ENCODE measurements around the gene EIF4EBP2. TPM values are rescaled to one million over a fixed set of nuclear protein-coding genes. Genes with fewer than 3 reads are reported as not detected.

Gene EIF4EBP2
- total RNA-seq, 1 donor from 2014 or later: 146 TPM

DNA sequence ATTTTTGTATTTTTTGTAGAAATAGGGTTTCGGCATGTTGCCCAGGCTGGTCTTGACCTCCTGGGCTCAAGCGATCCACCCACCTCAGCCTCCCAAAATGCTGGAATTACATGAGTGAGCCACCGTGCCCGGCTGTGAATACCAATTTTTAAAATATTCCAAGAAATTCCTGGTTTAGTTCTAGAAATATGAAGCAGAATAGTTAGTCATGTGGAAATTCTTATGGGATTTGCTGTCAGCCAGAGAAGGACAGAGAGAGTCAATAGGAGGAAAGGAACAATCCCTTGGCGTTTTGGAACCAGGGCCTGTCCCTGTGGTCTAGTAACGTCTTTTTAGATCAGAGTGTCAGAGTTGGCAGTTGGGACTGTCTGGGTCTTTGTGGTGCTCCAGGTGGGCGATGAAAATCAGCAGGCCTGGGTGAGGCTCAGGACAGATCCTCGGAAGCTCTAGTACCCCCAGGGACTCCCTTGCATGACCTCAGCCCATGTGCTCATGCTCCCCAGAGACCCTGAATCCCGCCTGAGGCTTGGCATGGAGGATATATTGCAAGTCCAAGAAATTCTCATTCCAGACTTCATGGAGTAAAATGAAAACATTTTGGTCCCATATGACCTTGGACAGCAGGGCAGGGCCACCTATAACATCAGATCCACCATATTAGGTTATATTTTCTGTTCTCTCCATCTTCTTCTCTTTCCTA, 29.8 kb downstream of the EIF4EBP2 start:
- Mint-ChIP-seq H3K27ac (ENCODE audit: unreplicated experiment) (no peak overlapping the region), H3K36me3 (ENCODE audit: low read depth, unreplicated experiment) (no peaks in the 10 kb centered on the region)
- DNase-seq (ENCODE audit: low spot score): no peak

DNA sequence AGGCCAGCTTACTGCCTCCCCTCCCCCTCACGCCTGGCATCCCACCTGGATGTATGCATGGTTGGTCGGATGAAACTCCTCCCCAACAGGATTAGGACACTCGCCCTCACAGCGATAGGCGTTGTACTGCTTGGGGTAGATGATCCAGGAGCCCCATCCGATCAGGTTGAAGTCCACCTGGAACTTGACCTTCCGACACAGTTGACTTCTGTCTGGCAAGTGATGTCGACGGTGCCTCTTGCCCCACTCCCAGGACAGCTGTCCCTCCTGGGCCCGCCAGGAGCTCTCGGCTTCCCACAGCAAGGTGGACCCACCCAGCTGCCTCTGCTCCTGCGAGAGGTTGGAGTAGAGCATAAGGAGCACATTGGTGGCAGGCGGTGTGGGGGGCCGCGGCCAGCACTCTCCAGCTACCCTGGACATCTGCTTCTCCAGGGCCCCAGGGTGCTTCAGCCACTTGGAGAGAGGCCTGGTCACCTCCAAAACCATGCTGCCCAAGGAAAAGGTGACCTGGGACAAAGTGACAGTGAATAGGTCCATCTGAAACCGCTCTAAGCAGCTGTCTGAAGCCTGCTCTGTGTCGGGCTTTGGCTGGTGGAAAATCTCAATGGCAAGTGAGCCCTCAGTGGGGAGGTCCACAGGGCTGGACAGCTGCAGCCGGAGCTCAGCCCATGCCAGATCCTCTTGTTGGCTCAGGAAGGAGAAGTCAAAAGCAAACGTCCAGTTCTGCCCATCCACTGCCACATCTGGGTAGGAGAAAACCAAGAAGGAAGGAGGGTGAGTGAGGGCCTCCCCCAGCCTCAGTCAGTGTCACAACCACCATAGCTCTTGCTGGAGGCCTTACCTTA, 31.5 kb downstream of the EIF4EBP2 start:
- no peak overlapping the region for H3K4me3 Mint-ChIP-seq (ENCODE audit: unreplicated experiment)
- H3K4me1 Mint-ChIP-seq (ENCODE audit: unreplicated experiment): peaks cover 9% of the 10 kb centered on the region
- H3K36me3 Mint-ChIP-seq (ENCODE audit: low read depth, unreplicated experiment): no peaks in the 10 kb centered on the region
- no peak for DNase-seq (ENCODE audit: low spot score)
- peaks cover 11% of the 10 kb centered on the region for H3K27me3 Mint-ChIP-seq (ENCODE audit: unreplicated experiment)
- no peaks in the 10 kb centered on the region for H3K9me3 Mint-ChIP-seq (ENCODE audit: unreplicated experiment)
- H3K27ac Mint-ChIP-seq (ENCODE audit: unreplicated experiment): no peak overlapping the region
- TF ChIP-seq CTCF (IDR thresholded peaks at IDR 0.05; ENCODE audit: unreplicated experiment): no peak

More for the DNA sequence above, 29.8 kb downstream of the EIF4EBP2 start:
- H3K27me3 Mint-ChIP-seq (ENCODE audit: unreplicated experiment): peaks cover 4% of the 10 kb centered on the region
- TF ChIP-seq CTCF (IDR thresholded peaks at IDR 0.05; ENCODE audit: unreplicated experiment): no peak
- peaks cover 7% of the 10 kb centered on the region for H3K4me1 Mint-ChIP-seq (ENCODE audit: unreplicated experiment)
- no peaks in the 10 kb centered on the region for H3K9me3 Mint-ChIP-seq (ENCODE audit: unreplicated experiment)
- no peak overlapping the region for H3K4me3 Mint-ChIP-seq (ENCODE audit: unreplicated experiment)

DNA sequence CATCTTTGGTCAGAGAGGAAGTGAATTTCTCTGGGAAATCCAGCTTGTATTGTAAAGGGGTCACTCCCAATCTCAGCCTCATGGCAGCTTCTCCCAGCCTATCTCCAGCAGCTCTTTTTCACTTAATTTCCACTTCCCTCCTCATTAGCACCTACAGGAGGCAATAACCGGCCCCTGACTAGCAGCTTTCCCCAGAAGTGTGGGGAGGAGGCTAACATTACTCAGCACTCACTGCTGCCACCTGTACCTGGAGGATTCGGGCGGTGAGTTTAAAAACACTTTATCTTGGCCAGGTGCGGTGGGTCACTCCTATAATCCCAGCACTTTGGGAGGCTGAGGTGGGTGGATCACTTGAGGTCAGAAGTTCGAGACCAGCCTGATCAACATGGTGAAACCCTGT, 33.8 kb downstream of the EIF4EBP2 start:
- no peak for DNase-seq (ENCODE audit: low spot score)
- no peak overlapping the region for H3K27ac Mint-ChIP-seq (ENCODE audit: unreplicated experiment)
- no peak for TF ChIP-seq CTCF (IDR thresholded peaks at IDR 0.05; ENCODE audit: unreplicated experiment)
- no peaks in the 10 kb centered on the region for H3K9me3 Mint-ChIP-seq (ENCODE audit: unreplicated experiment)
- H3K27me3 Mint-ChIP-seq (ENCODE audit: unreplicated experiment): peaks cover 20% of the 10 kb centered on the region
- no peak overlapping the region for H3K4me3 Mint-ChIP-seq (ENCODE audit: unreplicated experiment)
- peaks cover 14% of the 10 kb centered on the region for H3K4me1 Mint-ChIP-seq (ENCODE audit: unreplicated experiment)
- no peaks in the 10 kb centered on the region for H3K36me3 Mint-ChIP-seq (ENCODE audit: low read depth, unreplicated experiment)

DNA sequence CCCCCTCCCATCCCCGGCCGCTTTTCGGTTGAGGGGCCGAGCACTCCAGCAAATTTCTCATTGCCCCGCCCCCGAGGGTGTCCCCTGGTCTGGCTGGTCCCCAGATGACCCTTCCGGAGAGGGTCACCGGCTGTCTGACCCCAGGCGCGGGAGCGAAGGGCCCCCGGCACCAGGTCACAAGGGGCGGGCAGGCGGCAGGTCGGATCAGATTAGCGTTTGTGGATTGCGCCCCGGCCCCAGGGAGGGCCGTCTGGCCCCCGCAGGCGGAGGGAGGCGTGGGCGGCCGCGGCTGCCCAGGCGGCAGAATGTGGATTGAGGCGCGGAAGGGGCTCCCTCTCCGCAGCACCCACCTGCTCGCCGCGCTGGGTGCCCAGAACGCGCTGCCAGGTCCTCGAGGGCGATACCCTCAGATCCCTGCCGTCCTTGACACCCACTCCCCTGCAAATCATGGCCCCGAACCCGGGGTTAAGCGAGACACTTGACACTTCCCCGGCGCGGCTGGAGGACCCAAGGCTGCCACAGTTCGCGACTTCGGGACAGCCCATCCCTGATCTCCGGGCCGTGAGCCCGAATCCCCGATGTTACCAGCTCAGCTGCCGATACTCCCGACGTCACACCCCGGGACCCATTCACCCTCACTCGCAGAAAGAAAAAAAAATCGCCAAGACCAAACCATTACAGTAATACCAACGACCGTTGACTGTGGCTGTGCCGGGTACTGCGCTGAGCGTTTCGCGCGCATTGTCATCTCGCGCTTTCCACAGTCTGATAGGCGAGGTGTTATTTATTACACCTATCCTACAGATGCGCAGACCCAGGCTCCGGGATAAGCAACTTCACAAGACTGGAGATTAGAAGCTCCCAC, 36.6 kb downstream of the EIF4EBP2 start:
- peaks cover 12% of the 10 kb centered on the region for H3K4me1 Mint-ChIP-seq (ENCODE audit: unreplicated experiment)
- H3K9me3 Mint-ChIP-seq (ENCODE audit: unreplicated experiment): no peaks in the 10 kb centered on the region
- H3K36me3 Mint-ChIP-seq (ENCODE audit: low read depth, unreplicated experiment): no peaks in the 10 kb centered on the region
- peaks cover 23% of the 10 kb centered on the region for H3K27me3 Mint-ChIP-seq (ENCODE audit: unreplicated experiment)
- no peak for TF ChIP-seq CTCF (IDR thresholded peaks at IDR 0.05; ENCODE audit: unreplicated experiment)
- no peak for DNase-seq (ENCODE audit: low spot score)
- H3K4me3 Mint-ChIP-seq (ENCODE audit: unreplicated experiment): peak overlapping the region; percentile 86
- no peak overlapping the region for H3K27ac Mint-ChIP-seq (ENCODE audit: unreplicated experiment)
